ENCODE results near the gene HLF. TPM values are rescaled to one million over a fixed set of nuclear protein-coding genes. Genes with fewer than 3 reads are reported as not detected.

Gene HLF
- polyA plus RNA-seq, 2 donors: 6.4 to 12.7 TPM

DNA sequence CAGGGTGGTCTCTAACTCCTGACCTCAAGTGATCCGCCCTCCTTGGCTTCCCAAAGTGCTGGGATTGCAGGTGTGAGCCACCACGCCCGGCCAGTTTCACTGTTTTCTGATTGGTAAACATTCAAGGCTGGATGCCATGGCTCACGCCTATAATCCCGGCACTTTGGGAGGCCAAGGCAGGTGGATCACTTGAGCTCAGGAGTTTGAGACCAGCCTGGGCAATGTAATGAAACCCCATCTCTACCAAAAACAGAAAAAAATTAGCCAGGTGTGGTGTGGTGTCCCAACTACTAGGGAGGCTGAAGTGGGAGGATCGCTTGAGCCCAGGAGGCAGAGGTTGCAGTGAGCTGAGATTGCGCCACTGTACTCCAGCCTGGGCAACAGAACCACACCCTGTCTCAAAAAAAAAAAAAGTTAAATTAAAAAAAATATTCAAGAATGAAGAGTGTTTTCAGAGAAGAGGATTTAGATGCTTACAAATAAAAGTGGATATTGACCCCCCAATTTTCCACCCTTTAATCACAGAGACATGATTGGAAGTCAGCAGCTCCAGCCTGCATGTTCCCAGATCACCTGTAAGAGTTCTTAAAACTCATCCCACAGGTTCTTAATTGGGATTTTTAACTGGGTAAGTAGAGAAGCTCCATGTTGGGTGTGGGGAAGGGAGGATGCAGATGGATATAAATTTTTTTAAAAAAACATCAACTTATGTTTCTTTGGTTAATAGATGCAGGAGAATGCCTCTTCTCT lies 23.8 kb downstream of the HLF start:
- H3K4me3 ChIP-seq (ENCODE audit: low read depth in 1 of 2, low read length in 2 of 2): no peak overlapping the region
- H3K36me3 ChIP-seq (ENCODE audit: control insufficient read depth in 2 of 2, insufficient read depth in 2 of 2, low read length in 1 of 2): no peaks in the 10 kb centered on the region
- peak overlapping the region in 1 of 2 donors; percentile 42 for H3K27ac ChIP-seq (ENCODE audit: low read depth in 2 of 2, low read length in 1 of 2)
- H3K27me3 ChIP-seq (ENCODE audit: control insufficient read depth in 1 of 2, insufficient read depth in 2 of 2, low read length in 2 of 2): no peaks in the 10 kb centered on the region
- no peaks in the 10 kb centered on the region for H3K9me3 ChIP-seq (ENCODE audit: control insufficient read depth in 2 of 2, insufficient read depth in 1 of 2, low read depth in 1 of 2, low read length in 1 of 2)
- H3K4me1 ChIP-seq (ENCODE audit: control insufficient read depth in 2 of 2, insufficient read depth in 2 of 2, low read length in 1 of 2): peaks cover 8 to 21% of the 10 kb centered on the region in 2 donors
- 90 to 91% methylated on average over 7 of the region's 7 CpGs for WGBS, 2 donors

DNA sequence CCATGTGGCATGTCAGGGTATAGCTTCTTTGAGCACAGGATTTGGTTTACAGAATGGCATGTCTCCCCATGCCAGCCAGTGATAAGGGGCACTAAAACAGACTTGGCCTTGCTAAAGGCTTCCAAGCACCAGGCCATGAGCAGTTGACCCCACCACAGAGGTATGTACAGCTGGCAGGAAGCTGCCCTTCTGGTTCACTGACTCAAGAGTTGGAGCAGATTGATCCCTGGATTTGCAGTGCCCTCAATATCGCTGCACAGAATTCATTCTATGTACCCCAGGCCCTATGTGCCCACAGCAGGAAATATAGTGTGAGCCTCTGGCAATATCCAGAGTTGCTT lies 24.3 kb downstream of the HLF start:
- 92 to 93% methylated on average over 1 of the region's 1 CpG for WGBS, 2 donors
- Histone ChIP-seq H3K36me3 (ENCODE audit: control insufficient read depth in 2 of 2, insufficient read depth in 2 of 2, low read length in 1 of 2) (no peaks in the 10 kb centered on the region), H3K4me3 (ENCODE audit: low read depth in 1 of 2, low read length in 2 of 2) (no peak overlapping the region), H3K9me3 (ENCODE audit: control insufficient read depth in 2 of 2, insufficient read depth in 1 of 2, low read depth in 1 of 2, low read length in 1 of 2) (no peaks in the 10 kb centered on the region), H3K27ac (ENCODE audit: low read depth in 2 of 2, low read length in 1 of 2) (peak overlapping the region in 1 of 2 donors; percentile 60), H3K4me1 (ENCODE audit: control insufficient read depth in 2 of 2, insufficient read depth in 2 of 2, low read length in 1 of 2) (peaks cover 8 to 16% of the 10 kb centered on the region in 2 donors), H3K27me3 (ENCODE audit: control insufficient read depth in 1 of 2, insufficient read depth in 2 of 2, low read length in 2 of 2) (no peaks in the 10 kb centered on the region)

DNA sequence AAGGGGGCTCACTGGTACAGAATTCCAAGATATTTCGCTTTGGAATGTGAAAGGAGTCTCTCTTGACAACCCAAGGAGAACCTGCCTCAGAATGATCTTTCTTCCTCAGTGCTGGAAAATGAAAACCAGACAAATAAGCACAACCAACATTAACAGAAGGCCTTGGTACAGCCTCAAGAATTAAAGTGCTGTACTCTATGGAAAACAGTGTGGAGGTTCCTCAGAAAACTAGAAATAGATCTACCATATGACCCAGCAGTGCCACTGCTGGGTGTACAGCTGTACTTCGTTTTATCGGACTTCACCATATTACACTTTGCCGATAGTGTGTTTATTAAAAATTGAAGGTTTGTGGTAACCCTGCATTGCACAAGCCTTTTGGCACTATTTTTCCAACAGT lies 25.2 kb downstream of the HLF start:
- 89 to 93% methylated on average over 4 of the region's 4 CpGs for WGBS, 2 donors
- Histone ChIP-seq H3K27ac (ENCODE audit: low read depth in 2 of 2, low read length in 1 of 2) (no peak overlapping the region), H3K9me3 (ENCODE audit: control insufficient read depth in 2 of 2, insufficient read depth in 1 of 2, low read depth in 1 of 2, low read length in 1 of 2) (no peaks in the 10 kb centered on the region), H3K4me1 (ENCODE audit: control insufficient read depth in 2 of 2, insufficient read depth in 2 of 2, low read length in 1 of 2) (peaks cover 6 to 8% of the 10 kb centered on the region in 2 donors), H3K4me3 (ENCODE audit: low read depth in 1 of 2, low read length in 2 of 2) (no peak overlapping the region), H3K36me3 (ENCODE audit: control insufficient read depth in 2 of 2, insufficient read depth in 2 of 2, low read length in 1 of 2) (no peaks in the 10 kb centered on the region), H3K27me3 (ENCODE audit: control insufficient read depth in 1 of 2, insufficient read depth in 2 of 2, low read length in 2 of 2) (no peaks in the 10 kb centered on the region)

DNA sequence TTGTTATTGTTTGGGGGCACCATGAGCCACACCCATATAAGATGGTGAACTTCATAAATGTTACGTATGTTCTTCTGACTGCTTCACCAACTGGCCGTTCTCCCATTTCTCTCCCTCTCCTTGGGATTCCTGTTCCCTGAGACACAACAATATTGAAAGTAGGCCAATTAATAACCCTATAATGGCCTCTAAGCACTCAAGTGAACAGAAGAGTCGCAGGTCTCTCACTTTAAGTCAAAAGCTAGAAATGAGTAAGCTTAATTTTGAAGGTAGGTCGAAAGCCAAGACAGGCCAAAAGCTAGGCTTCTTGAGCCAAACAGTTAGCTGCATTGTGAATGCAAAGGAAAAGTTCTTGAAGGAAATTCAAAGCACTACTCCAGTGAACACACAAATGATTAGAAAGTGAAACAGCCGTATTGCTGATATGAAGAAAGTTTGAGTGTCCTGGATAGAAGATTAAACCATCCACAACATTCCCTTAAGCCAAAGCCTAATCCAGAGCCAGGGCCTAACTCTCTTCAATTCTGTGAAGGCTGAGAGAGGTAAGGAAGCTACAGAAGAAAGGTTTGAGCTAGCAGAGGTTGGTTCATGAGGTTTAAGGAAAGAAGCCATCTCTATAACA lies 25.8 kb downstream of the HLF start:
- Histone ChIP-seq H3K36me3 (ENCODE audit: control insufficient read depth in 2 of 2, insufficient read depth in 2 of 2, low read length in 1 of 2) (no peaks in the 10 kb centered on the region), H3K4me1 (ENCODE audit: control insufficient read depth in 2 of 2, insufficient read depth in 2 of 2, low read length in 1 of 2) (peaks cover 5 to 6% of the 10 kb centered on the region in 2 donors), H3K4me3 (ENCODE audit: low read depth in 1 of 2, low read length in 2 of 2) (no peak overlapping the region), H3K27ac (ENCODE audit: low read depth in 2 of 2, low read length in 1 of 2) (no peak overlapping the region), H3K27me3 (ENCODE audit: control insufficient read depth in 1 of 2, insufficient read depth in 2 of 2, low read length in 2 of 2) (no peaks in the 10 kb centered on the region), H3K9me3 (ENCODE audit: control insufficient read depth in 2 of 2, insufficient read depth in 1 of 2, low read depth in 1 of 2, low read length in 1 of 2) (no peaks in the 10 kb centered on the region)
- WGBS, 2 donors: 78 to 82% methylated on average over 5 of the region's 5 CpGs

DNA sequence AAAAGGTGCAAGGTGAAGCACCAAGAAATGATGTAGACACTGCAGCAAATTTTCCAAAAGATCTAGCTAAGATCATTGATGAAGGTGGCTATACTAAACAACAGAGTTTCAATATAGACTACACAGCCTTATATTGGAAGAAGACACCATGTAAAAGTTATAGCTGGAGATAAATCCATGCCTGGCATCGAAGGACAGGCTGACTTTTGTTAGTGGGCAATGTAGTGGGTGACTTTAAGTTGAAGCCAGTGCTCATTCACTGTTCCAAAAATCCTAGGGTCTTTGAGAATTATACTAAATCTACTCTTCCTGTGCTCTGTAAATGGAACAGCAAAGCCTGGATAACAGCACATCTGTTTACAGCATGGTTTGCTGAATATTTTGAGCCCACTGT lies 26.4 kb downstream of the HLF start:
- WGBS, 2 donors: 91% methylated on average over 1 of the region's 1 CpG
- Histone ChIP-seq H3K4me3 (ENCODE audit: low read depth in 1 of 2, low read length in 2 of 2) (no peak overlapping the region), H3K36me3 (ENCODE audit: control insufficient read depth in 2 of 2, insufficient read depth in 2 of 2, low read length in 1 of 2) (no peaks in the 10 kb centered on the region), H3K27ac (ENCODE audit: low read depth in 2 of 2, low read length in 1 of 2) (no peak overlapping the region), H3K9me3 (ENCODE audit: control insufficient read depth in 2 of 2, insufficient read depth in 1 of 2, low read depth in 1 of 2, low read length in 1 of 2) (no peaks in the 10 kb centered on the region), H3K4me1 (ENCODE audit: control insufficient read depth in 2 of 2, insufficient read depth in 2 of 2, low read length in 1 of 2) (peaks cover 5 to 6% of the 10 kb centered on the region in 2 donors), H3K27me3 (ENCODE audit: control insufficient read depth in 1 of 2, insufficient read depth in 2 of 2, low read length in 2 of 2) (no peaks in the 10 kb centered on the region)

DNA sequence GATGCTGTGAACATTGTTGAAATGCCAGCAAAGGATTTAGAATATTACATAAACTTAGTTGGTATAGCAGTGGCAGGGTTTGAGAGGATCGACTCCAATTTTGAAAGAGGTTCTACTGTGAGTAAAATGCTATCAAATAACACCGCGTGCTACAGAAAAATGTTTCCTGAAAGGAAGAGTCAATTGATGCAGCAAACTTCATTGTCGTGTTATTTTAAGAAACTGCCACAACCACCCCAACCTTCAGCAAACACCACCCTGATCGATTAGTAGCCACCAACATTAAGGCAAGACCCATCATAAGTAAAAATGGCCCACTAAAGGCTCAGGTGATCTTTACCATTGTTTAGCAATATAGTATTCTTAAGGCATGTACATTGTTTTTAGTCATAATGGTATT lies 27.3 kb downstream of the HLF start:
- 87% methylated on average over 5 of the region's 5 CpGs for WGBS, 2 donors
- Histone ChIP-seq H3K27me3 (ENCODE audit: control insufficient read depth in 1 of 2, insufficient read depth in 2 of 2, low read length in 2 of 2) (no peaks in the 10 kb centered on the region), H3K9me3 (ENCODE audit: control insufficient read depth in 2 of 2, insufficient read depth in 1 of 2, low read depth in 1 of 2, low read length in 1 of 2) (no peaks in the 10 kb centered on the region), H3K36me3 (ENCODE audit: control insufficient read depth in 2 of 2, insufficient read depth in 2 of 2, low read length in 1 of 2) (no peaks in the 10 kb centered on the region), H3K27ac (ENCODE audit: low read depth in 2 of 2, low read length in 1 of 2) (no peak overlapping the region), H3K4me1 (ENCODE audit: control insufficient read depth in 2 of 2, insufficient read depth in 2 of 2, low read length in 1 of 2) (peaks cover 5 to 6% of the 10 kb centered on the region in 2 donors), H3K4me3 (ENCODE audit: low read depth in 1 of 2, low read length in 2 of 2) (no peak overlapping the region)

DNA sequence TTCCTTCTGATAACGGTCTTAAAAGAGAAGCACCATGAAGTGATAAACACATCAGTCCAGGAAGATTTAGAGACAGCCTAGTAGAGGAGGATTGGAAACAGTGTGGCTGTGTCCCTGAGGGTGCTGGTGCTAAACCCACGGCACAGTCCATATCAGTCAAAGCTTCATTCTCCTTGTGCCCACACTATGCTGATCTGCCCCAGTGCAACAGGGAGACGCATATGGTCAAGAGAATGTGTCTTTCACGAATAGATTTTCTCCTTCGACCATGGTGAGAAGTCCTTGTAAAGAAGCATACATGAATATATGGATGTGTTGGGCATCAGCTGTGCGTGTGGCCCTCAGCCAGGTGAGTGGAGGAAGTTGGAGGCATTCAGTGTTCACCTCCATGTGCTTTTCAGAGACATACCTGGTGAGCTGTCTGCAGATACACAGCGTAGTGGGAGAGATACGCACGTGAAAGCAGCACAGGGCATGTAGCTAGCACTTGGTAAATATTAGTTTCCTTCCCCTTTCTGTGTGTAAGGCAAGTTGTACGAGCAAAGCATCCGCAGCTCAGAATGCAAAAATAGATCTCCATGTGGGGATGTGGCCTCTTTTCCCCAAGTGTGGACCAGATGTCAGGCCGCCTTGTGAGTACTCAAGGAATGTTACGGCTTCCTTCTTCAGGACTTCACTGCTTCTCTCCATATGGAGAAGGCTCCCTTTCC lies 29.4 kb downstream of the HLF start:
- Histone ChIP-seq H3K4me3 (ENCODE audit: low read depth in 1 of 2, low read length in 2 of 2) (no peak overlapping the region), H3K9me3 (ENCODE audit: control insufficient read depth in 2 of 2, insufficient read depth in 1 of 2, low read depth in 1 of 2, low read length in 1 of 2) (no peaks in the 10 kb centered on the region), H3K27me3 (ENCODE audit: control insufficient read depth in 1 of 2, insufficient read depth in 2 of 2, low read length in 2 of 2) (no peaks in the 10 kb centered on the region), H3K4me1 (ENCODE audit: control insufficient read depth in 2 of 2, insufficient read depth in 2 of 2, low read length in 1 of 2) (peaks cover 2 to 4% of the 10 kb centered on the region in 2 donors), H3K27ac (ENCODE audit: low read depth in 2 of 2, low read length in 1 of 2) (peak overlapping the region in 1 of 2 donors; percentile 57), H3K36me3 (ENCODE audit: control insufficient read depth in 2 of 2, insufficient read depth in 2 of 2, low read length in 1 of 2) (no peaks in the 10 kb centered on the region)
- 73 to 76% methylated on average over 13 of the region's 13 CpGs for WGBS, 2 donors

DNA sequence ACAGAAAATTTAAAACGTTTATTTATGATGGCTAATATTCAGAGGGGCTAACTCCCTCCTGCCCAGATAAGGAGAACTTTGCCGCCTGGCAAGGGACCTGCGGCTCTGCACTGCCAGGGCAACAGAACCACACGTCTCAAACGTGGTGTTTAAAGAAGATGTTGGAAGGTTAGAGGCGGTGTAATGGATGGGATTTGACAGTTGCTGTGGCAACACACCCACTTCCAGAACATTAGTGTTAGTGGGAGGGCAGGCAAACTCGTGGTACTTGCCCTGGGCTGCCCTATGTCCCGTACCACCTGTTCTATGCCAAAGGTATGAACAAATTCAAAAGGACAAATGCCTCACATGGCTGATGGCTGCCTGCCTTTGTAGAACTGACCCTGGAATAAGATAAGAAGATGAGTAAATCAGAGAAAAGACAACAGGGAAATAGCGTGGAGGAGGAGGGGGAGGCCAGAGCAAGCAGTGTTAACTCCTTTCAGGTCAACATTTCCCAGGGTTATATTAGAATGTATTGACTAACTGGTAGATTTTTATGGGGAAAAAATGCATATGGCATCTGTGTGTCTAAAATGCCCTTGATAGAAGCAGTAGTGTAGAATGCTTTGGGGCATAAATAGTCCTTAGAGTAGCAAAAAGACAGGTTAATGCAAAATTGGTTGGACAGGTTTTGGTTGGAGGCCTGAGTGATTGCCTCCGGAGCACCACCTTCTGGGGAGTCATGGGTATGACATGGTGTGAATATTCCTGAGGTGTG lies 30.8 kb downstream of the HLF start:
- H3K36me3 ChIP-seq (ENCODE audit: control insufficient read depth in 2 of 2, insufficient read depth in 2 of 2, low read length in 1 of 2): no peaks in the 10 kb centered on the region
- peaks cover 2 to 3% of the 10 kb centered on the region in 2 donors for H3K4me1 ChIP-seq (ENCODE audit: control insufficient read depth in 2 of 2, insufficient read depth in 2 of 2, low read length in 1 of 2)
- H3K9me3 ChIP-seq (ENCODE audit: control insufficient read depth in 2 of 2, insufficient read depth in 1 of 2, low read depth in 1 of 2, low read length in 1 of 2): no peaks in the 10 kb centered on the region
- H3K27me3 ChIP-seq (ENCODE audit: control insufficient read depth in 1 of 2, insufficient read depth in 2 of 2, low read length in 2 of 2): no peaks in the 10 kb centered on the region
- H3K27ac ChIP-seq (ENCODE audit: low read depth in 2 of 2, low read length in 1 of 2): peak overlapping the region; percentile 53 to 65
- 36 to 41% methylated on average over 10 of the region's 10 CpGs for WGBS, 2 donors
- H3K4me3 ChIP-seq (ENCODE audit: low read depth in 1 of 2, low read length in 2 of 2): no peak overlapping the region

DNA sequence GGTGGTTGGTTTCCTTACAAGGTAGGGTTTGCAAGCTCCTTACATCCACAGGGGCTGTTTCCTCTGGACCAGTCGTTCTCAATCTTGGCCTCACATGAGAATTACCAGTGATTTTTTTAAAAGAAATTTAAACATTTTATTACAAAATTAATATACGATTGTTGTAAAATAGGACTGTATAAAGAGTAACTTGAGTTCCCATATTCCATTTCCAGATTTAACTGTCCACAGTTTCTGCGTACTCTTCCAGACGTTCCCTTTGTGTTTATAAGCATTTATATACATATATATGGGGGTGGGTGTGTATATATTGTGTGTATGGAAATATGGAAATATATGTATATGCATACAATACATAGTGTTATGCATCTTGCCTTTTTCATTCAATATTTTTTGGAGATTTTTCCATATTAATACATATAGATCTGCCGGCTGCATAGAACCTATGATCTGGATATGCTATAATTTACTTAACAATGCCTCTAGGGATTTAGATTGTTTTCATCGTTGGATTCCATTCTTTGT lies 31.5 kb downstream of the HLF start:
- Histone ChIP-seq H3K36me3 (ENCODE audit: control insufficient read depth in 2 of 2, insufficient read depth in 2 of 2, low read length in 1 of 2) (no peaks in the 10 kb centered on the region), H3K4me3 (ENCODE audit: low read depth in 1 of 2, low read length in 2 of 2) (no peak overlapping the region), H3K9me3 (ENCODE audit: control insufficient read depth in 2 of 2, insufficient read depth in 1 of 2, low read depth in 1 of 2, low read length in 1 of 2) (no peaks in the 10 kb centered on the region), H3K27ac (ENCODE audit: low read depth in 2 of 2, low read length in 1 of 2) (no peak overlapping the region), H3K27me3 (ENCODE audit: control insufficient read depth in 1 of 2, insufficient read depth in 2 of 2, low read length in 2 of 2) (no peaks in the 10 kb centered on the region), H3K4me1 (ENCODE audit: control insufficient read depth in 2 of 2, insufficient read depth in 2 of 2, low read length in 1 of 2) (peaks cover 2 to 3% of the 10 kb centered on the region in 2 donors)
- WGBS, 2 donors: 40 to 47% methylated on average over 6 of the region's 6 CpGs

All from esophagus (tissue), 2 donors.